Measurements from ENCODE around the gene RIT2.

DNA sequence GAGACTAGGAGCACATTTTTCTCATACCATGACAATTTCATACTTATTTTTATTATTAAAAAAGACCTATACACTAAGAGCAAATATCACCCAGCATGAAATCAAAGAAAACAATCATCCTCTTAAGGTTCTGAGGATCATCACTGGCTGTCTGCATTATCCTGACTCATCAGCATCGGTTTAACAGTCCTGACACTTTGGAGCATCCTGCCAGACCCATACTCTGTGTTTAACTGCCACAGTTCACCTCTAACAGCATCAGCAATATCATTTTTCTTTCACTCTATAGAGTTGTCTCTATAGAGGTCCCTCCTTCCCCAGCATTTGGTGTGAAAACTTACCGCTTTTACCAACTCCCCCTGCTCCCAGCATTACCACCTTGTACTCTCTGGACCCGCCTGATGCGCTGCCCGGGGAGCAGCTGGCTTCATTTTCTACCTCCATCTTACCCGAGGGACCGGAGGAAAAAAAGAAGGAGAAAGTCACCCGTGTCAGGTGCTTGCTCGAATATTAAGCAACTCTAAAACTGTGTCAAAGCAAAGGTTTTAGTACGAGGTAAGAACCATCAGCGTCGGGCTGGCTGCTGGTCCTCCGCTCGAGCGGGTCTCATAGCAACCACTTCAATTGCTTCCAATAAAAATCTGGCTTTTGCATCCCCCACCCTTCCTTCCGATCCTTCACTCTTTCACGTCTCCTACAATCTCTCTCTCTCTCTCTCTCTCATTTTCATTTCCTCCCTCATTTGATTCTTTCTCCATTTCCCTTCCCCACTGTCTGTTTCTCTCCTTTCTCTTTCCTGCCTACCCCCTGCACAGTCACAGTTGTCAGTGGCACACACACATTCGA is at the start of gene RIT2:
- TF ChIP-seq, protein P1, sequence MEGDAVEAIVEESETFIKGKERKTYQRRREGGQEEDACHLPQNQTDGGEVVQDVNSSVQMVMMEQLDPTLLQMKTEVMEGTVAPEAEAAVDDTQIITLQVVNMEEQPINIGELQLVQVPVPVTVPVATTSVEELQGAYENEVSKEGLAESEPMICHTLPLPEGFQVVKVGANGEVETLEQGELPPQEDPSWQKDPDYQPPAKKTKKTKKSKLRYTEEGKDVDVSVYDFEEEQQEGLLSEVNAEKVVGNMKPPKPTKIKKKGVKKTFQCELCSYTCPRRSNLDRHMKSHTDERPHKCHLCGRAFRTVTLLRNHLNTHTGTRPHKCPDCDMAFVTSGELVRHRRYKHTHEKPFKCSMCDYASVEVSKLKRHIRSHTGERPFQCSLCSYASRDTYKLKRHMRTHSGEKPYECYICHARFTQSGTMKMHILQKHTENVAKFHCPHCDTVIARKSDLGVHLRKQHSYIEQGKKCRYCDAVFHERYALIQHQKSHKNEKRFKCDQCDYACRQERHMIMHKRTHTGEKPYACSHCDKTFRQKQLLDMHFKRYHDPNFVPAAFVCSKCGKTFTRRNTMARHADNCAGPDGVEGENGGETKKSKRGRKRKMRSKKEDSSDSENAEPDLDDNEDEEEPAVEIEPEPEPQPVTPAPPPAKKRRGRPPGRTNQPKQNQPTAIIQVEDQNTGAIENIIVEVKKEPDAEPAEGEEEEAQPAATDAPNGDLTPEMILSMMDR (IDR thresholded peaks at IDR 0.05), result no peak
- TF ChIP-seq POLR2A (IDR thresholded peaks at IDR 0.05), result no peak
